ENCODE measurements around the gene BCORL1. TPM values are rescaled to one million over a fixed set of nuclear protein-coding genes. Genes with fewer than 3 reads are reported as not detected.

The BCORL1 gene
- total RNA-seq, 2 donors from 2014 or later = 9.9 to 18.8 TPM

GRCh38 chrX:130012683-130013082, 30.2 kb downstream of the BCORL1 start:
- DNase-seq (ENCODE audit: low spot score) (no peak), ATAC-seq (no peak)
- no peaks in the 10 kb centered on the region for H3K9me3 Mint-ChIP-seq
- no peaks in the 10 kb centered on the region for H3K4me1 Mint-ChIP-seq (ENCODE audit: low read depth in 2 of 2)
- peak overlapping the region in 1 of 2 donors; percentile 43 for H3K27ac Mint-ChIP-seq
- H3K4me3 Mint-ChIP-seq = no peak overlapping the region
- no peaks in the 10 kb centered on the region for H3K27me3 Mint-ChIP-seq
- no peaks in the 10 kb centered on the region for H3K36me3 Mint-ChIP-seq

GRCh38 chrX:130013661-130014060, 31.2 kb downstream of the BCORL1 start:
- Mint-ChIP-seq H3K36me3 (no peaks in the 10 kb centered on the region), H3K4me1 (ENCODE audit: low read depth in 2 of 2) (no peaks in the 10 kb centered on the region)
- DNase-seq (ENCODE audit: low spot score) = no peak

GRCh38 chrX:130014356-130014755, 31.9 kb downstream of the BCORL1 start:
- H3K36me3 Mint-ChIP-seq = no peaks in the 10 kb centered on the region
- H3K27ac Mint-ChIP-seq = no peak overlapping the region
- no peak overlapping the region for H3K4me3 Mint-ChIP-seq
- no peaks in the 10 kb centered on the region for H3K27me3 Mint-ChIP-seq
- DNase-seq (ENCODE audit: low spot score) (no peak), ATAC-seq (no peak)
- no peaks in the 10 kb centered on the region for H3K4me1 Mint-ChIP-seq (ENCODE audit: low read depth in 2 of 2)
- H3K9me3 Mint-ChIP-seq = no peaks in the 10 kb centered on the region

More at GRCh38 chrX:130013661-130014060, 31.2 kb downstream of the BCORL1 start:
- no peak overlapping the region for H3K27ac Mint-ChIP-seq
- H3K4me3 Mint-ChIP-seq = no peak overlapping the region
- H3K27me3 Mint-ChIP-seq = no peaks in the 10 kb centered on the region
- no peaks in the 10 kb centered on the region for H3K9me3 Mint-ChIP-seq
- peak in 1 of 2 donors; percentile 33 for ATAC-seq

GRCh38 chrX:130014770-130015169, 32.3 kb downstream of the BCORL1 start:
- Mint-ChIP-seq H3K4me3 (no peak overlapping the region), H3K9me3 (no peaks in the 10 kb centered on the region), H3K4me1 (ENCODE audit: low read depth in 2 of 2) (no peaks in the 10 kb centered on the region), H3K36me3 (no peaks in the 10 kb centered on the region), H3K27ac (no peak overlapping the region), H3K27me3 (no peaks in the 10 kb centered on the region)
- ATAC-seq = no peak
- no peak for DNase-seq (ENCODE audit: low spot score)

GRCh38 chrX:130015181-130015580, 32.7 kb downstream of the BCORL1 start:
- no peak overlapping the region for H3K4me3 Mint-ChIP-seq
- H3K4me1 Mint-ChIP-seq (ENCODE audit: low read depth in 2 of 2) = no peaks in the 10 kb centered on the region
- no peak overlapping the region for H3K27ac Mint-ChIP-seq
- DNase-seq (ENCODE audit: low spot score) (no peak), ATAC-seq (no peak)
- no peaks in the 10 kb centered on the region for H3K36me3 Mint-ChIP-seq
- H3K27me3 Mint-ChIP-seq = no peaks in the 10 kb centered on the region
- H3K9me3 Mint-ChIP-seq = no peaks in the 10 kb centered on the region

- no peak for ATAC-seq
- no peaks in the 10 kb centered on the region for H3K36me3 Mint-ChIP-seq
- H3K9me3 Mint-ChIP-seq = no peaks in the 10 kb centered on the region
- H3K4me3 Mint-ChIP-seq = no peak overlapping the region
- no peak for DNase-seq (ENCODE audit: low spot score)
- H3K27me3 Mint-ChIP-seq = no peaks in the 10 kb centered on the region
- no peaks in the 10 kb centered on the region for H3K4me1 Mint-ChIP-seq (ENCODE audit: low read depth in 2 of 2)
- H3K27ac Mint-ChIP-seq = no peak overlapping the region
These were observed 35.7 kb downstream of the BCORL1 start for GRCh38 chrX:130018143-130018542.

- Mint-ChIP-seq H3K4me3 (no peak overlapping the region), H3K27me3 (no peaks in the 10 kb centered on the region), H3K9me3 (no peaks in the 10 kb centered on the region), H3K36me3 (no peaks in the 10 kb centered on the region), H3K4me1 (ENCODE audit: low read depth in 2 of 2) (peaks cover 10 to 14% of the 10 kb centered on the region in 2 donors), H3K27ac (no peak overlapping the region)
- ATAC-seq = no peak
- DNase-seq (ENCODE audit: low spot score) = no peak
These were observed 38.4 kb downstream of the BCORL1 start for GRCh38 chrX:130020661-130021324.

- Mint-ChIP-seq H3K4me1 (ENCODE audit: low read depth in 2 of 2) (peaks cover 10 to 14% of the 10 kb centered on the region in 2 donors), H3K36me3 (no peaks in the 10 kb centered on the region), H3K9me3 (no peaks in the 10 kb centered on the region), H3K27me3 (no peaks in the 10 kb centered on the region), H3K4me3 (peak overlapping the region; percentile 80), H3K27ac (peak overlapping the region; percentile 55 to 74)
- ATAC-seq (peak; percentile 96 to 99), DNase-seq (ENCODE audit: low spot score) (peak; percentile 83)
These were observed 41.7 kb downstream of the BCORL1 start for GRCh38 chrX:130024127-130024526.

GRCh38 chrX:130025256-130025655, 42.8 kb downstream of the BCORL1 start:
- Mint-ChIP-seq H3K27ac (no peak overlapping the region), H3K27me3 (no peaks in the 10 kb centered on the region), H3K4me3 (no peak overlapping the region), H3K4me1 (ENCODE audit: low read depth in 2 of 2) (peaks cover 10 to 14% of the 10 kb centered on the region in 2 donors), H3K9me3 (no peaks in the 10 kb centered on the region), H3K36me3 (no peaks in the 10 kb centered on the region)
- no peak for DNase-seq (ENCODE audit: low spot score)
- ATAC-seq = no peak

- Mint-ChIP-seq H3K9me3 (no peaks in the 10 kb centered on the region), H3K36me3 (no peaks in the 10 kb centered on the region), H3K27ac (no peak overlapping the region), H3K4me1 (ENCODE audit: low read depth in 2 of 2) (peaks cover 10 to 14% of the 10 kb centered on the region in 2 donors), H3K27me3 (no peaks in the 10 kb centered on the region), H3K4me3 (no peak overlapping the region)
- no peak for DNase-seq (ENCODE audit: low spot score)
- no peak for ATAC-seq
These were observed 45.1 kb downstream of the BCORL1 start for GRCh38 chrX:130027569-130027968.

- H3K36me3 Mint-ChIP-seq = no peaks in the 10 kb centered on the region
- no peaks in the 10 kb centered on the region for H3K9me3 Mint-ChIP-seq
- no peaks in the 10 kb centered on the region for H3K27me3 Mint-ChIP-seq
- no peak for DNase-seq (ENCODE audit: low spot score)
- H3K27ac Mint-ChIP-seq = no peak overlapping the region
- peaks cover 10 to 14% of the 10 kb centered on the region in 2 donors for H3K4me1 Mint-ChIP-seq (ENCODE audit: low read depth in 2 of 2)
- no peak overlapping the region for H3K4me3 Mint-ChIP-seq
- ATAC-seq = no peak
These were observed 45.8 kb downstream of the BCORL1 start for GRCh38 chrX:130028196-130028595.

GRCh38 chrX:130030826-130031225, 48.4 kb downstream of the BCORL1 start:
- Mint-ChIP-seq H3K27ac (no peak overlapping the region), H3K9me3 (no peaks in the 10 kb centered on the region), H3K4me1 (ENCODE audit: low read depth in 2 of 2) (no peaks in the 10 kb centered on the region), H3K36me3 (no peaks in the 10 kb centered on the region), H3K4me3 (no peak overlapping the region), H3K27me3 (no peaks in the 10 kb centered on the region)
- ATAC-seq (no peak), DNase-seq (ENCODE audit: low spot score) (no peak)

- H3K4me1 Mint-ChIP-seq (ENCODE audit: low read depth in 2 of 2) = no peaks in the 10 kb centered on the region
- H3K4me3 Mint-ChIP-seq = no peak overlapping the region
- no peaks in the 10 kb centered on the region for H3K36me3 Mint-ChIP-seq
- H3K27ac Mint-ChIP-seq = no peak overlapping the region
- H3K27me3 Mint-ChIP-seq = no peaks in the 10 kb centered on the region
- DNase-seq (ENCODE audit: low spot score) (no peak), ATAC-seq (no peak)
- H3K9me3 Mint-ChIP-seq = no peaks in the 10 kb centered on the region
These were observed 50.1 kb downstream of the BCORL1 start for GRCh38 chrX:130032552-130032951.

GRCh38 chrX:130034178-130034577, 51.7 kb downstream of the BCORL1 start:
- DNase-seq (ENCODE audit: low spot score) (no peak), ATAC-seq (no peak)
- H3K4me1 Mint-ChIP-seq (ENCODE audit: low read depth in 2 of 2) = no peaks in the 10 kb centered on the region
- no peaks in the 10 kb centered on the region for H3K9me3 Mint-ChIP-seq
- no peak overlapping the region for H3K4me3 Mint-ChIP-seq
- H3K27me3 Mint-ChIP-seq = no peaks in the 10 kb centered on the region
- H3K36me3 Mint-ChIP-seq = no peaks in the 10 kb centered on the region
- no peak overlapping the region for H3K27ac Mint-ChIP-seq

GRCh38 chrX:130039847-130040246, 57.4 kb downstream of the BCORL1 start:
- Mint-ChIP-seq H3K27me3 (no peaks in the 10 kb centered on the region), H3K4me1 (ENCODE audit: low read depth in 2 of 2) (no peaks in the 10 kb centered on the region), H3K27ac (no peak overlapping the region), H3K4me3 (no peak overlapping the region), H3K36me3 (no peaks in the 10 kb centered on the region), H3K9me3 (no peaks in the 10 kb centered on the region)
- ATAC-seq (no peak), DNase-seq (ENCODE audit: low spot score) (no peak)

Data from natural killer cell treated with Interleukin-12 subunit alpha and Interleukin-12 subunit beta and Interleukin-15 and Interleukin-18, amount 100 ng/mL, for 72 hours (primary cell).